Measurements from ENCODE around the gene CCNE1. TPM values are rescaled to one million over a fixed set of nuclear protein-coding genes. Genes with fewer than 3 reads are reported as not detected.

The CCNE1 gene
- total RNA-seq, 2 donors from 2014 or later: 1.6 to 8.0 TPM

- no peak for DNase-seq (ENCODE audit: low spot score)
- no peaks in the 10 kb centered on the region for H3K27me3 ChIP-seq (replicated peaks; ENCODE audit: insufficient read depth)
- no peaks in the 10 kb centered on the region for H3K9me3 ChIP-seq
- WGBS: 88% methylated on average over 5 of the region's 8 CpGs
- H3K4me1 ChIP-seq (replicated peaks): no peaks in the 10 kb centered on the region
- no peaks in the 10 kb centered on the region for H3K36me3 ChIP-seq
- no peak overlapping the region for H3K4me3 ChIP-seq
- H3K27ac ChIP-seq: no peak overlapping the region
- no peak for TF ChIP-seq POLR2A (IDR thresholded peaks at IDR 0.05)
- no peak for TF ChIP-seq CTCF (IDR thresholded peaks at IDR 0.05)
- no peak for TF ChIP-seq POLR2AphosphoS5 (IDR thresholded peaks at IDR 0.05)
- intact Hi-C loops (cut with DNase I): no loop called here
Observed at GRCh38 chr19:29807870-29808405, 3.9 kb upstream of the CCNE1 start.

- no peak for DNase-seq (ENCODE audit: low spot score)
- Histone ChIP-seq H3K4me1 (replicated peaks) (no peaks in the 10 kb centered on the region), H3K27me3 (replicated peaks; ENCODE audit: insufficient read depth) (no peaks in the 10 kb centered on the region), H3K36me3 (no peaks in the 10 kb centered on the region), H3K27ac (no peak overlapping the region), H3K9me3 (no peaks in the 10 kb centered on the region), H3K4me3 (no peak overlapping the region)
- WGBS: 76% methylated on average over 3 of the region's 3 CpGs
- TF ChIP-seq CTCF (IDR thresholded peaks at IDR 0.05): no peak
- no peak for TF ChIP-seq POLR2A (IDR thresholded peaks at IDR 0.05)
- TF ChIP-seq POLR2AphosphoS5 (IDR thresholded peaks at IDR 0.05): no peak
- intact Hi-C loops (cut with DNase I): no loop called here
Observed at GRCh38 chr19:29809795-29810503, 1.8 kb upstream of the CCNE1 start.

GRCh38 chr19:29810504-29810871, 1.3 kb upstream of the CCNE1 start:
- Histone ChIP-seq H3K27ac (no peak overlapping the region), H3K4me3 (no peak overlapping the region), H3K9me3 (no peaks in the 10 kb centered on the region), H3K27me3 (replicated peaks; ENCODE audit: insufficient read depth) (no peaks in the 10 kb centered on the region), H3K4me1 (replicated peaks) (no peaks in the 10 kb centered on the region), H3K36me3 (no peaks in the 10 kb centered on the region)
- DNase-seq (ENCODE audit: low spot score): peak; percentile 36
- TF ChIP-seq CTCF (IDR thresholded peaks at IDR 0.05) (no peak), POLR2AphosphoS5 (IDR thresholded peaks at IDR 0.05) (no peak), POLR2A (IDR thresholded peaks at IDR 0.05) (no peak)
- WGBS: 74% methylated on average over 4 of the region's 4 CpGs
- intact Hi-C loops (cut with DNase I): no loop called here

GRCh38 chr19:29812080-29812880, 489 bp downstream of the CCNE1 start:
- WGBS: 2% methylated on average over 39 of the region's 104 CpGs
- no peak for DNase-seq (ENCODE audit: low spot score)
- intact Hi-C loops (cut with DNase I): loop anchor here (2.0 kb wide), 1 partner anchor 33 kb away; no protein-coding TSS in a partner anchor

More at GRCh38 chr19:29812080-29812880, 489 bp downstream of the CCNE1 start:
- Histone ChIP-seq H3K9me3 (no peaks in the 10 kb centered on the region), H3K27ac (no peak overlapping the region), H3K36me3 (no peaks in the 10 kb centered on the region), H3K27me3 (replicated peaks; ENCODE audit: insufficient read depth) (no peaks in the 10 kb centered on the region), H3K4me3 (peak overlapping the region; percentile 49 to 51), H3K4me1 (replicated peaks) (no peaks in the 10 kb centered on the region)
- no peak for TF ChIP-seq CTCF (IDR thresholded peaks at IDR 0.05)
- no peak for TF ChIP-seq POLR2AphosphoS5 (IDR thresholded peaks at IDR 0.05)
- no peak for TF ChIP-seq POLR2A (IDR thresholded peaks at IDR 0.05)
